ENCODE data around the gene HSF2. TPM values are rescaled to one million over a fixed set of nuclear protein-coding genes. Genes with fewer than 3 reads are reported as not detected.

HSF2 gene
- total RNA-seq, 1 experiment from 2014 or later, result 19.8 TPM

DNA sequence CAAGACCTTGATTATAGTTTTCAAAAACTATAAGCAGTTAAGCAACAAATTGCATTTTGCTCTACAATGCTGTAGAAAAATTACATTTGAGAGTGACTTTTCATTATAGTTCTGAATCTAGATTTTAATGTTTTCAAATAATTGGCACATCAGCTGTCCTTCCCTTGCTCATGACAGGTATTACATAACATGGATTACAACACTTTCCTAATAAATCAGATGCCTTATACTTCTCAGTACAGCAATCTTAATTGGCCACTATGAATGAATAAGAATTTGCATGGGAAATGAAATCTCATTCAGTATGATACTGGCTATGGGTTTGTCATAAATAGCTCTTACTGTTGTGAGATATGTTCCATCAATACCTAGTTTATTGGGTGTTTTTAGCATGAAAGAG lies 29.9 kb downstream of the HSF2 start:
- H3K4me3 ChIP-seq (replicated peaks in 1 of 2; ENCODE audit: low read depth in 1 of 2, low read length in 2 of 2), result no peak overlapping the region
- H3K9ac ChIP-seq (ENCODE audit: low read length), result no peak overlapping the region
- H3K79me2 ChIP-seq (ENCODE audit: insufficient read depth, low read length), result no peaks in the 10 kb centered on the region
- ATAC-seq, result no peak
- peaks cover 23% of the 10 kb centered on the region in 2 experiments for H3K36me3 ChIP-seq (ENCODE audit: control insufficient read depth in 1 of 2, insufficient read depth in 2 of 2, low read length in 2 of 2)
- H3K9me2 ChIP-seq (ENCODE audit: insufficient read depth), result no peaks in the 10 kb centered on the region
- H3K27me3 ChIP-seq (ENCODE audit: insufficient read depth, low read length), result no peaks in the 10 kb centered on the region
- ChIA-PET CTCF (no interaction called here), RAD21 (ENCODE audit: low non-redundant PET in 1 of 2, low total read pairs in 2 of 2, uncharacterized antibody in 2 of 2, unreplicated experiment in 2 of 2) (no interaction called here), POLR2A (no interaction called here)
- TF ChIP-seq EZH2 (IDR thresholded peaks at IDR 0.05) (no peak), SP1 (IDR thresholded peaks at IDR 0.05; ENCODE audit: low read depth) (no peak), ZNF274 (IDR thresholded peaks at IDR 0.05; ENCODE audit: low read depth, low read length) (no peak), EGR1 (IDR thresholded peaks at IDR 0.05; ENCODE audit: low read depth) (no peak), JUND (IDR thresholded peaks at IDR 0.05) (no peak), RAD21 (IDR thresholded peaks at IDR 0.05; ENCODE audit: low read depth) (no peak), TCF7L2 (IDR thresholded peaks at IDR 0.05; ENCODE audit: borderline replicate concordance, extremely low read depth, insufficient read depth, insufficient read length) (no peak), SIN3A (IDR thresholded peaks at IDR 0.05; ENCODE audit: low read depth) (no peak), SRF (IDR thresholded peaks at IDR 0.05; ENCODE audit: low read depth) (no peak), CEBPB (IDR thresholded peaks at IDR 0.05; ENCODE audit: low read depth) (no peak), FOSL1 (IDR thresholded peaks at IDR 0.05; ENCODE audit: low read depth) (no peak), POLR2A (IDR thresholded peaks at IDR 0.05; ENCODE audit: borderline replicate concordance, extremely low read depth, insufficient read depth, insufficient read length) (no peak), EZH2phosphoT487 (IDR thresholded peaks at IDR 0.05; ENCODE audit: borderline replicate concordance) (no peak), ELF1 (IDR thresholded peaks at IDR 0.05; ENCODE audit: borderline replicate concordance, low read depth) (no peak)
- TF ChIP-seq, protein P1, sequence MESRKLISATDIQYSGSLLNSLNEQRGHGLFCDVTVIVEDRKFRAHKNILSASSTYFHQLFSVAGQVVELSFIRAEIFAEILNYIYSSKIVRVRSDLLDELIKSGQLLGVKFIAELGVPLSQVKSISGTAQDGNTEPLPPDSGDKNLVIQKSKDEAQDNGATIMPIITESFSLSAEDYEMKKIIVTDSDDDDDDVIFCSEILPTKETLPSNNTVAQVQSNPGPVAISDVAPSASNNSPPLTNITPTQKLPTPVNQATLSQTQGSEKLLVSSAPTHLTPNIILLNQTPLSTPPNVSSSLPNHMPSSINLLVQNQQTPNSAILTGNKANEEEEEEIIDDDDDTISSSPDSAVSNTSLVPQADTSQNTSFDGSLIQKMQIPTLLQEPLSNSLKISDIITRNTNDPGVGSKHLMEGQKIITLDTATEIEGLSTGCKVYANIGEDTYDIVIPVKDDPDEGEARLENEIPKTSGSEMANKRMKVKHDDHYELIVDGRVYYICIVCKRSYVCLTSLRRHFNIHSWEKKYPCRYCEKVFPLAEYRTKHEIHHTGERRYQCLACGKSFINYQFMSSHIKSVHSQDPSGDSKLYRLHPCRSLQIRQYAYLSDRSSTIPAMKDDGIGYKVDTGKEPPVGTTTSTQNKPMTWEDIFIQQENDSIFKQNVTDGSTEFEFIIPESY (IDR thresholded peaks at IDR 0.05; ENCODE audit: extremely low read depth, insufficient replicate concordance, low read length), result no peak
- DNase-seq (ENCODE audit: low read depth, low spot score), result no peak
- no peaks in the 10 kb centered on the region; the same call in 1 of the 2 replicates for H4K20me1 ChIP-seq (ENCODE audit: insufficient read depth)
- intact Hi-C loops (cut with micrococcal nuclease), result no loop called here
- no peak overlapping the region for H3K4me2 ChIP-seq (ENCODE audit: low read length)
- no peak overlapping the region for H3K27ac ChIP-seq (ENCODE audit: low read depth, low read length)
- no peak overlapping the region for H2AFZ ChIP-seq (ENCODE audit: low read depth, low read length, poor library complexity, severe bottlenecking)
- no TSS peak for BruUV-seq (replicated peaks)
- no peaks in the 10 kb centered on the region for H3K9me3 ChIP-seq (ENCODE audit: control insufficient read depth in 1 of 2, insufficient read depth in 1 of 2, low read depth in 1 of 2, low read length in 2 of 2)
- H3K4me1 ChIP-seq (ENCODE audit: control insufficient read depth in 1 of 2, insufficient read depth in 2 of 2, low read length in 2 of 2), result no peaks in the 10 kb centered on the region

Measured in HCT116 (cell line).